Panc1 (cell line): ENCODE results near the gene CRYAA. TPM values are rescaled to one million over a fixed set of nuclear protein-coding genes. Genes with fewer than 3 reads are reported as not detected.
"Not testable (repeated sequence)": the region's sequence is repeated elsewhere in the genome, so short reads cannot be mapped to it uniquely, and the experiment has no call there.

ENCODE experiments used
- ATAC-seq: fragments of 200-7000 bp; cut with Tn5 transposase; 2 replicates; pipeline ENCODE4 v1.9.1; 2020; ENCODE audit warnings: mild to moderate bottlenecking, moderate library complexity
- Bru-seq: library from RNA; stranded (reverse); fragments of 400-500 nt; gene quantifications from one replicate; lab custom pipeline; 2021; lab: Mats Ljungman, UMichigan
- BruChase-seq, 2 experiments: library from RNA; stranded (reverse); fragments of 400-500 nt; gene quantifications; one replicate each; lab custom pipeline; 2021; lab: Mats Ljungman, UMichigan
- BruUV-seq: library from RNA; stranded (reverse); fragments of 400-500 nt; replicated peaks from 2 replicates; lab custom pipeline; 2021; lab: Mats Ljungman, UMichigan
- CTCF ChIA-PET: fragments of 300-600 bp; sonication (Branson Sonifier 250); formaldehyde crosslinking; loops from one replicate; lab custom pipeline; 2022; ENCODE audit warnings: antibody characterized with exemption; lab: Charles Lee
- POLR2A ChIA-PET: fragments of 300-600 bp; sonication (Branson Sonifier 250); formaldehyde crosslinking; loops from one replicate; lab custom pipeline; 2022; ENCODE audit warnings: antibody characterized with exemption; lab: Charles Lee
- DNase-seq: peaks from one replicate; pipeline ENCODE4 v3.0.0-alpha.2; 2010; ENCODE audit warnings: low read depth, low spot score
- H3K27ac ChIP-seq: 2 replicates; pipeline ENCODE4 v1.5.1; 2011; ENCODE audit warnings: mild to moderate bottlenecking, low read length, inconsistent platforms
- H3K27me3 ChIP-seq: fragments of 200-500 bp; sonication (Bioruptor generic); 2 replicates; pipeline ENCODE4 v1.6.0; 2014; ENCODE audit warnings: low read length, inconsistent platforms; ENCODE audit not compliant: control insufficient read depth, insufficient read depth
- H3K36me3 ChIP-seq: fragments of 200-500 bp; sonication (Bioruptor generic); 2 replicates; pipeline ENCODE4 v1.5.1; 2014; ENCODE audit warnings: inconsistent platforms, mild to moderate bottlenecking, low read length, moderate library complexity; ENCODE audit not compliant: control insufficient read depth, insufficient read depth
- H3K4me1 ChIP-seq: 2 replicates; pipeline ENCODE4 v1.5.1; 2011; ENCODE audit warnings: inconsistent platforms, mild to moderate bottlenecking, low read length, moderate library complexity; ENCODE audit not compliant: control insufficient read depth, insufficient read depth
- H3K4me3 ChIP-seq, 2 experiments: 2 replicates each; pipeline ENCODE4 v1.5.1; 2011 to 2012; ENCODE audit warnings: low read depth in 2 of 2, low read length in 2 of 2, mild to moderate bottlenecking in 2 of 2, inconsistent platforms in 1 of 2, moderate library complexity in 1 of 2
- H3K9me3 ChIP-seq: fragments of 200-500 bp; sonication (Bioruptor generic); 2 replicates; pipeline ENCODE4 v1.5.1; 2014; ENCODE audit warnings: low read depth, mild to moderate bottlenecking, inconsistent platforms, low read length, moderate library complexity; ENCODE audit not compliant: control insufficient read depth, insufficient read depth
- in situ Hi-C: cut with HindIII; loops from 2 replicates; pipeline ENCODE4 v1.10.0; 2016; ENCODE audit warnings: low sequenced_read_pairs, low pct_unique_long_range_greater_than_20kb
- intact Hi-C: fragments of 100-400 bp; cut with micrococcal nuclease; formaldehyde crosslinking; loops from one replicate; pipeline ENCODE4 v1.10.0; 2022; ENCODE audit not compliant: unreplicated experiment
- long read RNA-seq: library from polyadenylated mRNA; unstranded; transcript quantifications from one replicate; pipeline ENCODE4 v2.0.0, GENCODE V29; 2021; ENCODE audit not compliant: unreplicated experiment
- polyA plus RNA-seq: library from polyadenylated mRNA; unstranded; fragments of >200 nt; gene quantifications from one replicate; pipeline ENCODE4 v1.2.1, GENCODE V29; 2012; ENCODE audit warnings: missing spikeins; ENCODE audit not compliant: insufficient read length
- total RNA-seq: library from RNA; stranded (reverse); gene quantifications from one replicate; pipeline ENCODE4 v1.2.1, GENCODE V29; 2021; ENCODE audit not compliant: unreplicated experiment

The CRYAA gene
- total RNA-seq (2.1 TPM), Bru-seq, nascent RNA (percentile 12 among the genes with signal in this experiment), BruChase-seq, experiment 1, labeled RNA remaining after a 2-hour chase (percentile 13 among the genes with signal in this experiment), BruChase-seq, experiment 2, labeled RNA remaining after a 6-hour chase (percentile 5 among the genes with signal in this experiment)
- polyA plus RNA-seq: 2.7 TPM
- long read RNA-seq, partial matches to known transcripts: 0 of 1 reads
- long read RNA-seq, other reads (novel, unspliced or antisense): 1 of 1 reads

GRCh38 chr21:43168708-43169107, at the start of gene CRYAA:
Gene CRYAA, plus strand, starts transcription at chr21:43169008. Its CDS starts 92 bp downstream, at chr21:43169100.
- H3K9me3 ChIP-seq, H3K27ac ChIP-seq, H3K27me3 ChIP-seq, ATAC-seq, H3K4me3 ChIP-seq, BruUV-seq, in situ Hi-C loops, POLR2A ChIA-PET, H3K36me3 ChIP-seq, DNase-seq, intact Hi-C loops, CTCF ChIA-PET, H3K4me1 ChIP-seq: not testable (repeated sequence)

- in situ Hi-C loops, ATAC-seq, H3K36me3 ChIP-seq, POLR2A ChIA-PET, BruUV-seq, H3K27ac ChIP-seq, H3K9me3 ChIP-seq, H3K27me3 ChIP-seq, H3K4me3 ChIP-seq, H3K4me1 ChIP-seq, CTCF ChIA-PET, intact Hi-C loops, DNase-seq: not testable (repeated sequence)
Measured at GRCh38 chr21:43130094-43130493, 38.7 kb upstream of the CRYAA start.

DNA sequence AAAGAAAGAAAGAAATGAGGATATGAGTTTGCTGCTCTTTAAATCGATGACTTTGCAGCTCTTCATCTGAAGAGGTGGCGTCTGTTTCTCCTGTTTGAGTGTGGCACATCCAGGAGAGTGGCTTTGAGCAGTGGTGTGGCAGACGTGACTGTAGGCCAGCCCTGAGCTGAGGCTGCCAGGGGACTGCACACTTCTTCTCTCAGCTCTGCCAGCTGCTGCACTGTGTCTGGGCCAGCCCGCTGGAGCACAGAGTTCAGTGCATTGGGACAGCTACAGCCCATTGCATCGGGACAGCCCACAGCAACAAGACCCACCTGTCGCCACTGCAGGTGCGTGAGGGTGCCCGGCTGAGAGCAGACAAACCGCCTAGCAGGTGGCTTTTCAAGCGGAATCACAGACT, 34.3 kb upstream of the CRYAA start:
- H3K4me1 ChIP-seq, H3K27ac ChIP-seq, POLR2A ChIA-PET, CTCF ChIA-PET, H3K9me3 ChIP-seq, intact Hi-C loops, ATAC-seq, H3K4me3 ChIP-seq, DNase-seq, H3K27me3 ChIP-seq, in situ Hi-C loops, H3K36me3 ChIP-seq, BruUV-seq: not testable (repeated sequence)

DNA sequence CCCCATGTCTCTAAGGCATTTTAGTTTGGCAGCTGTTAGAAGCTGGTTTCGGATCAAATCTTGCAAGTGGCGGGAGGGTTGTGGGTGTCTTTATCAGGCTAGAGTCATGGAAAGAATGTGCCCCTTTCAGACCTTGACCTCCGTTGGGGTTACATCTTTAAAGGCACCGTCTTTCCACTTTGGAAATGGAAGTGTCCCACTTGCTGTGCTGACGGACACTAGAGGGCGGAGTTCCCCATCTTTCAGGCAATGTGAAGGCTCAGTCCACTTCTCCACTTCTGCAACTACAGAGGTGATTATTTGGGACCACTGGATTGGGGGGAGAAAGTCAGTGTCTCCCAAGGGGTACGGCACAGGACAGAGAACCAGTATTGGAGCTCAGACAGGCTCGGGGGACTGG, 29.9 kb upstream of the CRYAA start:
- H3K36me3 ChIP-seq, H3K27me3 ChIP-seq, intact Hi-C loops, DNase-seq, H3K4me1 ChIP-seq, in situ Hi-C loops, H3K9me3 ChIP-seq, H3K4me3 ChIP-seq, H3K27ac ChIP-seq, POLR2A ChIA-PET, BruUV-seq, CTCF ChIA-PET: not testable (repeated sequence)
- ATAC-seq: peak; percentile 82

- H3K9me3 ChIP-seq, CTCF ChIA-PET, DNase-seq, H3K36me3 ChIP-seq, H3K4me3 ChIP-seq, ATAC-seq, BruUV-seq, H3K4me1 ChIP-seq, H3K27ac ChIP-seq, in situ Hi-C loops, POLR2A ChIA-PET, intact Hi-C loops, H3K27me3 ChIP-seq: not testable (repeated sequence)
Measured at GRCh38 chr21:43141407-43141806, 27.4 kb upstream of the CRYAA start.

DNA sequence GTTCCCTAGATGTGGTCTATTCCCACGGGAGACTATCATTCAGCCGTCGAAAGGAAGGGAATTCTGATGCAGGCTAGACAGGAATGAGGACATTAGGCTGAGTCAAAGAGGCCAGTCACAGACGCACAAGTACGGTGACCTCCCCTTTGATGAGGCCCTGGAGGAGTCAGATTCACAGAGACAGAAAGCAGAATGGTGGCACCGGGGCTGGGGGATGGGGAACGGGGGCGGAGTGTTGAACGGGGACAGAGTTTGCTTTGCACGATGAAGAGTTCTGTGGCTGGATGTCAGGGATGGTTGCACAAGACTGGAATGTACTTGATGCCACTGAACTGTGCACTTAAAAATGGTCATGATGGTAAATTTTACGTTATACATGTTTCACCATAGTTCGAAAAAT, 22.2 kb upstream of the CRYAA start:
- H3K36me3 ChIP-seq, POLR2A ChIA-PET, ATAC-seq, H3K4me1 ChIP-seq, CTCF ChIA-PET, in situ Hi-C loops, intact Hi-C loops, H3K4me3 ChIP-seq, H3K27me3 ChIP-seq, H3K9me3 ChIP-seq, H3K27ac ChIP-seq, DNase-seq, BruUV-seq: not testable (repeated sequence)

- H3K4me3 ChIP-seq, ATAC-seq, H3K36me3 ChIP-seq, POLR2A ChIA-PET, CTCF ChIA-PET, H3K27me3 ChIP-seq, H3K4me1 ChIP-seq, H3K27ac ChIP-seq, DNase-seq, intact Hi-C loops, H3K9me3 ChIP-seq, in situ Hi-C loops, BruUV-seq: not testable (repeated sequence)
Measured at GRCh38 chr21:43147999-43148398, 20.8 kb upstream of the CRYAA start.
